Measurements from ENCODE around the gene CRHR1.

CRHR1 gene

DNA sequence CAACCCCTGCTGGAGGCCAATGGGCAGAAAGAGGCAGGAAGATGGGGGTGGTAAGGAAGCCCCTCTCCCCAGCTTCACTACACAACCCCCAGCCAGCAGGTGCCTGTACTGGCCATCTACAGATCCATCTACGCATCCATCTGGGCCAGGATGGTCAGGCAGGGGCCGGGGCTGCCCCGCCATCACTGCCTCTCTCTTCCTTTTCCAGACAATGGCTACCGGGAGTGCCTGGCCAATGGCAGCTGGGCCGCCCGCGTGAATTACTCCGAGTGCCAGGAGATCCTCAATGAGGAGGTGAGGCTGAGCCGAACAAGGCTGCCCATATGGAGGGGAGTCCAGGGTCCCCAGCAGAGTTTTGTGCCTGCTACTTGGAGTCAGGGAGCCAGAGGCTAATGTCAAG is 37.0 kb downstream of the CRHR1 start:
- Histone ChIP-seq H3K9me3 (ENCODE audit: control insufficient read depth, insufficient read depth, low read depth, low read length) (no peaks in the 10 kb centered on the region), H3K4me3 (ENCODE audit: low read depth, low read length) (no peak overlapping the region), H3K27ac (ENCODE audit: extremely low read depth, low read depth, low read length) (no peak overlapping the region), H3K4me1 (ENCODE audit: control insufficient read depth, insufficient read depth, low read length) (no peaks in the 10 kb centered on the region), H3K36me3 (ENCODE audit: control insufficient read depth in 2 of 2, insufficient read depth in 1 of 2, low read length in 2 of 2) (no peaks in the 10 kb centered on the region)
- no peak for TF ChIP-seq ZNF175 (tag by site-specific recombination; IDR thresholded peaks at IDR 0.05)
- TF ChIP-seq, protein P1, sequence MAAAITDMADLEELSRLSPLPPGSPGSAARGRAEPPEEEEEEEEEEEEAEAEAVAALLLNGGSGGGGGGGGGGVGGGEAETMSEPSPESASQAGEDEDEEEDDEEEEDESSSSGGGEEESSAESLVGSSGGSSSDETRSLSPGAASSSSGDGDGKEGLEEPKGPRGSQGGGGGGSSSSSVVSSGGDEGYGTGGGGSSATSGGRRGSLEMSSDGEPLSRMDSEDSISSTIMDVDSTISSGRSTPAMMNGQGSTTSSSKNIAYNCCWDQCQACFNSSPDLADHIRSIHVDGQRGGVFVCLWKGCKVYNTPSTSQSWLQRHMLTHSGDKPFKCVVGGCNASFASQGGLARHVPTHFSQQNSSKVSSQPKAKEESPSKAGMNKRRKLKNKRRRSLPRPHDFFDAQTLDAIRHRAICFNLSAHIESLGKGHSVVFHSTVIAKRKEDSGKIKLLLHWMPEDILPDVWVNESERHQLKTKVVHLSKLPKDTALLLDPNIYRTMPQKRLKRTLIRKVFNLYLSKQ (tag by site-specific recombination; IDR thresholded peaks at IDR 0.05; ENCODE audit: borderline replicate concordance) = no peak
- TF ChIP-seq, protein P2, sequence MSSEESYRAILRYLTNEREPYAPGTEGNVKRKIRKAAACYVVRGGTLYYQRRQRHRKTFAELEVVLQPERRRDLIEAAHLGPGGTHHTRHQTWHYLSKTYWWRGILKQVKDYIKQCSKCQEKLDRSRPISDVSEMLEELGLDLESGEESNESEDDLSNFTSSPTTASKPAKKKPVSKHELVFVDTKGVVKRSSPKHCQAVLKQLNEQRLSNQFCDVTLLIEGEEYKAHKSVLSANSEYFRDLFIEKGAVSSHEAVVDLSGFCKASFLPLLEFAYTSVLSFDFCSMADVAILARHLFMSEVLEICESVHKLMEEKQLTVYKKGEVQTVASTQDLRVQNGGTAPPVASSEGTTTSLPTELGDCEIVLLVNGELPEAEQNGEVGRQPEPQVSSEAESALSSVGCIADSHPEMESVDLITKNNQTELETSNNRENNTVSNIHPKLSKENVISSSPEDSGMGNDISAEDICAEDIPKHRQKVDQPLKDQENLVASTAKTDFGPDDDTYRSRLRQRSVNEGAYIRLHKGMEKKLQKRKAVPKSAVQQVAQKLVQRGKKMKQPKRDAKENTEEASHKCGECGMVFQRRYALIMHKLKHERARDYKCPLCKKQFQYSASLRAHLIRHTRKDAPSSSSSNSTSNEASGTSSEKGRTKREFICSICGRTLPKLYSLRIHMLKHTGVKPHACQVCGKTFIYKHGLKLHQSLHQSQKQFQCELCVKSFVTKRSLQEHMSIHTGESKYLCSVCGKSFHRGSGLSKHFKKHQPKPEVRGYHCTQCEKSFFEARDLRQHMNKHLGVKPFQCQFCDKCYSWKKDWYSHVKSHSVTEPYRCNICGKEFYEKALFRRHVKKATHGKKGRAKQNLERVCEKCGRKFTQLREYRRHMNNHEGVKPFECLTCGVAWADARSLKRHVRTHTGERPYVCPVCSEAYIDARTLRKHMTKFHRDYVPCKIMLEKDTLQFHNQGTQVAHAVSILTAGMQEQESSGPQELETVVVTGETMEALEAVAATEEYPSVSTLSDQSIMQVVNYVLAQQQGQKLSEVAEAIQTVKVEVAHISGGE (tag by site-specific recombination; conservative IDR thresholded peaks at IDR 0.05; ENCODE audit: low read depth) = no peak
- no peak for TF ChIP-seq ZBTB20 (tag by site-specific recombination; IDR thresholded peaks at IDR 0.05)
- ChIA-PET POLR2A (no interaction called here), CTCF (interaction anchor here (1.8 to 2.2 kb wide), 2 partner anchors 9 to 11 kb away, joined by 4 to 13 read pairs; no protein-coding TSS in a partner anchor)

DNA sequence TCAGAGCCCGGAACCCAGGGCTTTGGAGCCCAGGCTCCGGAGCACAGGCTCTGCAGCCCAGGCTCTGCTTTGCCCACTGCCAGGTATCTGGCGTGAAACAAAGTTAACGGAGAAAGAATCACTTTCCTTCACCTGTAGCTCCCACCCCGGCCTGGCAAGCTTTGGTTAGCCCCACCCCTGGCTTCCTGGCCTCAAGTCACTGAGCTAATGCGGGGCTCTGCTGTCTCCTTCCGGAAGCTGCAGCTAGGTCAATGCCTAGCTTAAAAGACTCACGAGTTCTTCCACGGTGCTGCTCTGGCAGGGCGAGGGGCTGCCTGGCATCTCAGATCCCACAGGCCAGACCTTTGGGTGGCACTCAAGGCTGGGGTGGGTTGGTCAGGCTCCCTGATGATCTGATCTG is 39.5 kb downstream of the CRHR1 start:
- no peak for TF ChIP-seq ZNF510 (tag by site-specific recombination; IDR thresholded peaks at IDR 0.05; ENCODE audit: insufficient replicate concordance)
- TF ChIP-seq ZNF404 (tag by site-specific recombination; IDR thresholded peaks at IDR 0.05) = no peak
- no peak for TF ChIP-seq ZNF433 (tag by site-specific recombination; IDR thresholded peaks at IDR 0.05; ENCODE audit: low read depth)
- no peak for TF ChIP-seq ZNF169 (tag by site-specific recombination; IDR thresholded peaks at IDR 0.05)
- no peak for TF ChIP-seq ZNF610 (tag by site-specific recombination; IDR thresholded peaks at IDR 0.05; ENCODE audit: borderline replicate concordance)
- TF ChIP-seq, protein P3, sequence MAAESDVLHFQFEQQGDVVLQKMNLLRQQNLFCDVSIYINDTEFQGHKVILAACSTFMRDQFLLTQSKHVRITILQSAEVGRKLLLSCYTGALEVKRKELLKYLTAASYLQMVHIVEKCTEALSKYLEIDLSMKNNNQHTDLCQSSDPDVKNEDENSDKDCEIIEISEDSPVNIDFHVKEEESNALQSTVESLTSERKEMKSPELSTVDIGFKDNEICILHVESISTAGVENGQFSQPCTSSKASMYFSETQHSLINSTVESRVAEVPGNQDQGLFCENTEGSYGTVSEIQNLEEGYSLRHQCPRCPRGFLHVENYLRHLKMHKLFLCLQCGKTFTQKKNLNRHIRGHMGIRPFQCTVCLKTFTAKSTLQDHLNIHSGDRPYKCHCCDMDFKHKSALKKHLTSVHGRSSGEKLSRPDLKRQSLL (tag by site-specific recombination; IDR thresholded peaks at IDR 0.05) = no peak
- no peak for TF ChIP-seq ZNF112 (tag by site-specific recombination; IDR thresholded peaks at IDR 0.05)
- TF ChIP-seq, protein P4, sequence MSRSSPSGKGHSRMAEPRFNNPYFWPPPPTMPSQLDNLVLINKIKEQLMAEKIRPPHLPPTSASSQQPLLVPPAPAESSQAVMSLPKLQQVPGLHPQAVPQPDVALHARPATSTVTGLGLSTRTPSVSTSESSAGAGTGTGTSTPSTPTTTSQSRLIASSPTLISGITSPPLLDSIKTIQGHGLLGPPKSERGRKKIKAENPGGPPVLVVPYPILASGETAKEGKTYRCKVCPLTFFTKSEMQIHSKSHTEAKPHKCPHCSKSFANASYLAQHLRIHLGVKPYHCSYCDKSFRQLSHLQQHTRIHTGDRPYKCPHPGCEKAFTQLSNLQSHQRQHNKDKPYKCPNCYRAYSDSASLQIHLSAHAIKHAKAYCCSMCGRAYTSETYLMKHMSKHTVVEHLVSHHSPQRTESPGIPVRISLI (tag by site-specific recombination; IDR thresholded peaks at IDR 0.05) = no peak
- TF ChIP-seq ZEB2 (tag by site-specific recombination; IDR thresholded peaks at IDR 0.05) = no peak
- TF ChIP-seq, protein P5, sequence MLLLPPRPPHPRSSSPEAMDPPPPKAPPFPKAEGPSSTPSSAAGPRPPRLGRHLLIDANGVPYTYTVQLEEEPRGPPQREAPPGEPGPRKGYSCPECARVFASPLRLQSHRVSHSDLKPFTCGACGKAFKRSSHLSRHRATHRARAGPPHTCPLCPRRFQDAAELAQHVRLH (tag by site-specific recombination; IDR thresholded peaks at IDR 0.05) = no peak
- TF ChIP-seq ZNF596 (tag by site-specific recombination; IDR thresholded peaks at IDR 0.05) = no peak
- no peak for TF ChIP-seq ZNF624 (tag by site-specific recombination; IDR thresholded peaks at IDR 0.05)
- no peak for TF ChIP-seq ZNF175 (tag by site-specific recombination; IDR thresholded peaks at IDR 0.05)
- no peak for TF ChIP-seq ZNF571 (tag by site-specific recombination; IDR thresholded peaks at IDR 0.05)
- no peak for TF ChIP-seq ZNF174 (tag by site-specific recombination; IDR thresholded peaks at IDR 0.05)
- no peak for TF ChIP-seq ZNF670 (tag by site-specific recombination; IDR thresholded peaks at IDR 0.05; ENCODE audit: low read depth)
- TF ChIP-seq ZNF707 (tag by site-specific recombination; IDR thresholded peaks at IDR 0.05) = no peak
- TF ChIP-seq, protein P6, sequence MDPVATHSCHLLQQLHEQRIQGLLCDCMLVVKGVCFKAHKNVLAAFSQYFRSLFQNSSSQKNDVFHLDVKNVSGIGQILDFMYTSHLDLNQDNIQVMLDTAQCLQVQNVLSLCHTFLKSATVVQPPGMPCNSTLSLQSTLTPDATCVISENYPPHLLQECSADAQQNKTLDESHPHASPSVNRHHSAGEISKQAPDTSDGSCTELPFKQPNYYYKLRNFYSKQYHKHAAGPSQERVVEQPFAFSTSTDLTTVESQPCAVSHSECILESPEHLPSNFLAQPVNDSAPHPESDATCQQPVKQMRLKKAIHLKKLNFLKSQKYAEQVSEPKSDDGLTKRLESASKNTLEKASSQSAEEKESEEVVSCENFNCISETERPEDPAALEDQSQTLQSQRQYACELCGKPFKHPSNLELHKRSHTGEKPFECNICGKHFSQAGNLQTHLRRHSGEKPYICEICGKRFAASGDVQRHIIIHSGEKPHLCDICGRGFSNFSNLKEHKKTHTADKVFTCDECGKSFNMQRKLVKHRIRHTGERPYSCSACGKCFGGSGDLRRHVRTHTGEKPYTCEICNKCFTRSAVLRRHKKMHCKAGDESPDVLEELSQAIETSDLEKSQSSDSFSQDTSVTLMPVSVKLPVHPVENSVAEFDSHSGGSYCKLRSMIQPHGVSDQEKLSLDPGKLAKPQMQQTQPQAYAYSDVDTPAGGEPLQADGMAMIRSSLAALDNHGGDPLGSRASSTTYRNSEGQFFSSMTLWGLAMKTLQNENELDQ (tag by site-specific recombination; IDR thresholded peaks at IDR 0.05; ENCODE audit: low read depth) = no peak
- no peak for TF ChIP-seq ZNF621 (tag by site-specific recombination; IDR thresholded peaks at IDR 0.05)
- no peaks in the 10 kb centered on the region for H3K9me3 ChIP-seq (ENCODE audit: control insufficient read depth, insufficient read depth, low read depth, low read length)
- CTCF ChIA-PET = interaction anchor here (0.7 to 1.1 kb wide), 2 partner anchors 9 to 613 kb away, joined by 3 to 4 read pairs; no protein-coding TSS in a partner anchor
- no peak overlapping the region for H3K27ac ChIP-seq (ENCODE audit: extremely low read depth, low read depth, low read length)
- POLR2A ChIA-PET = no interaction called here
- H3K4me1 ChIP-seq (ENCODE audit: control insufficient read depth, insufficient read depth, low read length) = no peaks in the 10 kb centered on the region
- no peaks in the 10 kb centered on the region for H3K36me3 ChIP-seq (ENCODE audit: control insufficient read depth in 2 of 2, insufficient read depth in 1 of 2, low read length in 2 of 2)
- no peak overlapping the region for H3K4me3 ChIP-seq (ENCODE audit: low read depth, low read length)
